ENCODE data around the gene APEH.
"Not testable (repeated sequence)": the region's sequence is repeated elsewhere in the genome, so short reads cannot be mapped to it uniquely, and the experiment has no call there.

The APEH gene

GRCh38 chr3:49694409-49695070 is 20.4 kb downstream of the APEH start:
- DNase-seq = not testable (repeated sequence)

DNA sequence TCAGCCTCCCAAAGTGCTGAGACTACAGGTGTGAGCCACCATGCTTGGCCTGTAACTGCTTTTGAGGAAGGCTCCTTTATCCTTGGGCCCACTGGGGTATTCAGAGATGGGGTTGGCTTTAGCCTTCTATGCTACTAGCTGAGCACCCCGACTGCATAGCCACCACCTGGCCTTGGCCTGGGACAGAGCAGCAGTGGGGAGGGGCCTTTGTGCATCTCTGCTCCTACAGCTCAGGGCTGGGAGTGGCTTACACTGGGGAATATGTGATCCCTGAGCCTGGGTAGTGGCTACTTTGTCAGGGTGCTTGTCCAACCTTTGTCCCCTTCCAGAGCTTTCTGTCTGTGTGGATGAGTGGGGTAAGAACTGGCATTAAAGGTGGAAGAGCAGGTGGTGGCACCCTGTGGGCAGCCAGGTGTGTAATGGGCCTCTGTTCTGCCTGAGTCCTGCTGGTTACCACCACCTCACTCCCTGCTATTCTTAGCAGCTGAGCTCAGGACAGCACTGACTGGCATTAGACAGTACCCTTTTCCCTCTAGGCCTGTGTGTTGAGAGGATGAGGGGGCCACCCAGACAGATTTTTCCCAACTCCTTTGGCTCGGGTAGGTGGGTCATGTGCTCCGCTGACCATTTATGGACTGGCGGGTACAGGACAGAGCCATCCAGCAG is 21.3 kb downstream of the APEH start:
- not testable (repeated sequence) for DNase-seq

- DNase-seq = no peak
Measured at GRCh38 chr3:49699281-49699979, 25.3 kb downstream of the APEH start.

DNA sequence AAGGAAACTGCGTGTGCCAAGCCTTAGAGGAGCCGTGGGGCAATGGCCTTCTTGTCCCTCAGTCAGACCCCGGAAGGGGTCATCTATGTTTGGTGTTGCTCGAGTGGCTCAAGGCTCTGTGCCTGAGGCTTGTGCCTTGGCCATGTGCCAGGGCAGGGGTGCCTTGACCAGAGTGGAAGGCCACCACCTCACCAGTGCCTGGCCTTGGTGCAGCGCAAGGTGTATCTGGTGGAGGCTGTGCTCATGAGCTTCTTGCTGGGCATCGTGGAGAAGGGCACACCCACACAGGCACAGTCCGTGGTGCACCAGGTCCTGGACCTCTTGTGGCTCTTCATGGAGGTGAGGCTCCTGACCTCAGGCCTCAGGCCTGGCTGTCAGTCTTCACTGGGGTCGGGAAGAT is 25.9 kb downstream of the APEH start:
- no peak for DNase-seq

DNA sequence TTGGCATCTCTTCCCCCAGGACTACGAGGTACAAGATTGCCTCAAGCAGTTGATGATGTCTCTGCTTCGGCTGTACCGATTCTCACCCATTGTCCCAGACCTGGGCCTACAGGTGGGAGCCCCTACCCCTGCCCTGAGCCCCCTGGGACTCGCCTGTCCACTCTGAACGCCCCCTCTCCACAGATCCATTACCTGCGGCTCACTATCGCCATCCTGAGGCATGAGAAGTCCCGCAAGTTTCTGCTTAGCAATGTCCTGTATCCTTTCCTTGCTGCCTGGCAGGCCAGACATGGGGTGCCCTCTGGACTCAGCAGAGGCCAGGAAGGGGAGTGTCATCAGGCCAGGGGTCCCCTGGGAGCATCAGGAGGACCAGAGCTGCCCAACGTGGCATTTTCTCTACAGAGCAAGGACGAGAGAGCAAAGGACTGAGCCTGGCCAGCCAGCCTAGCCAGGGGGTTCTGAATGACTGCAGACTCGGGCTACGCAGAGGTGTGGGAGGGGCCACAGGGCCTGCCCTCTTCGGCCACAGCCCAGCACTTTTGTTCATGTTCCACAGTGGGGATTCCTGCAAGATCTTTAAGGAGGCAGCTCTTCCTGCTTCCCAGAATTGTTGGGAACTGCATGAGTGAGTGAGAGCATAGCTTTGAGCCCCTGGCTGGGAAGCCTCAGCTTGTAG is 26.4 kb downstream of the APEH start:
- no peak for DNase-seq

DNA sequence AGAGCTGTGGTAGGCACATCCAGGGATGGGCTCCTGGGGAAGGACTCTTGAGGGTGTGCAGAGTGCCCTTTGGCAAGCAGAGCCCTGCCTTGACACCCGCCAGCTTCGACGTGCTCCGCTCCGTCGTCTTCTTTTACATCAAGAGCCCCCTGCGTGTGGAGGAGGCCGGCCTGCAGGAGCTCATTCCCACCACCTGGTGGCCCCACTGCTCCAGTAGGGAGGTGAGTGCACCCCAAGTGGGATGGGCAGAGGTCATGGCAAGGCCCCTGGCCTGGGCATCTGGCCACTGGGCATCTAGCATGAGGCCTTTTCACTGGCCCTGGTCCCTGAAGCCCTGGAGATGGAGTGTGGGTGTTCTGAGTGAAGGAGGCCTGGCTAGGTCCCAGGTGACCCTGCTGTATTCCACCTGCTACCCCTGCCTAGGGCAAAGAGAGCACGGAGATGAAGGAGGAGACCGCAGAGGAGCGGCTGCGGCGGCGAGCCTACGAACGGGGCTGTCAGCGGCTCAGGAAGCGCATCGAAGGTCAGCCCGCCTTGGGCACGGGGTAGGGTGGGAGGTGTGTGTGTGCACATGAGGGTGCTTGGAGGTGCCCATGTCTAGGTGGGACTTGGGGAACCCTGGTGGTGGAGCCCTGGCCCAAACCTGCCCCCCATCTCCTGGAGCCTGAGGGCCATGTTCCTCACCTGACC is 27.4 kb downstream of the APEH start:
- DNase-seq = no peak

DNA sequence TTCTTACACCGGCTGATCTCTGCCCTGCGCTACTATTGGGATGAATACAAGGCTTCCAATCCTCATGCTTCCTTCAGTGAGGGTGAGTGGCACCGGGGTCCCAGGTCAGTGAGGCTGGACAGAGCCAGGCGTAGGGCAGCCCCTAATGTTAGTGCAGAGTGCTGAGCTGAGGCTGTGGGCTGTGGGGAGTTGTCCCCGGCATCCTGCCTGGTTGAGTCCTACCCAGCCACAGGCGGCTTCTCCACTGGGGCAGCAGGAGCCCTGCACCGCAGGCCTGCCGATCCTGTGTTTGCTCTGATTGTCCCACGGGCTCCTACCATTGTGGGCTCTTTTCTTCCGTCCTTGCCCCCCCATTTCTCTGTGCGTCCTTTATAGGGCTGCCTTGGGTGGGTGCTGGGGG is 28.5 kb downstream of the APEH start:
- no peak for DNase-seq

GRCh38 chr3:49703443-49703927 is 29.3 kb downstream of the APEH start:
- peak; percentile 17 for DNase-seq

DNA sequence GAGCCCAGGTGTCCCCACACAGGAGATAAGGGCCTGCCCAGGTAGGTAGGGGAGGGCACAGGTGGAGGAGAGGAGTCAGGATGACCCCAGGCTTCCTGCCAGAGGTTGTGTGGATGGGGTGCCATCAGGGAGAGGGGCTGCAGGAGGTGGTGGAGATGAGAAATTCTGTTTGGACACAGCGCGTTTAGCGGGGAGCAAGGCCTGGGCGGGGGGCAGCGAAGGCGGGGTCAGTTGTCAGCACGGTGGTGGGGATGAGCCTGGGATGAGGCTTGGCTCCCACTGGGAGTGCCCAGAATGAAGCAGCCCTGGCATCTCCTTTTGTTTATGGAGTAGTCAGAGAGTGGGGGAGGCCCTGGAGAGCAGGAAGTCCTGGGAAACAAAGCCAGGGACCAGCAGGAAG is 29.8 kb downstream of the APEH start:
- DNase-seq = no peak

DNA sequence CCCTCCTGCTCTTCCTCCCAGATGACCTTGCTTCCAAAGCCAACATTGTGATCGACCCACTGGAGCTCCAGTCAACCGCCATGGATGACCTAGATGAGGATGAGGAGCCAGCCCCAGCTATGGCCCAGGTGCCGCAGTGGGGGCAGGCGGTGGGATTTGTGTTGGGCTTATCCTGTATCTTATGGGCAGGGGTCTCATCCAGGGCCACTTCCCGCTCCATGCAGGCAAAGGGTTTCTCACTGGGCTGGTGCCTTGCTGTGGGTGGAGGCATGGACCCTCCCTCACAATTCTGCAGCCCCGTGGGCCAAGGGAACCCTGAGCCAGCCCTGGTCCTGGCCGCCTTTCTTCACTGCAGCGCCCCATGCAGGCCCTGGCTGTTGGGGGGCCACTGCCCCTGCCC is 30.5 kb downstream of the APEH start:
- DNase-seq = no peak

DNA sequence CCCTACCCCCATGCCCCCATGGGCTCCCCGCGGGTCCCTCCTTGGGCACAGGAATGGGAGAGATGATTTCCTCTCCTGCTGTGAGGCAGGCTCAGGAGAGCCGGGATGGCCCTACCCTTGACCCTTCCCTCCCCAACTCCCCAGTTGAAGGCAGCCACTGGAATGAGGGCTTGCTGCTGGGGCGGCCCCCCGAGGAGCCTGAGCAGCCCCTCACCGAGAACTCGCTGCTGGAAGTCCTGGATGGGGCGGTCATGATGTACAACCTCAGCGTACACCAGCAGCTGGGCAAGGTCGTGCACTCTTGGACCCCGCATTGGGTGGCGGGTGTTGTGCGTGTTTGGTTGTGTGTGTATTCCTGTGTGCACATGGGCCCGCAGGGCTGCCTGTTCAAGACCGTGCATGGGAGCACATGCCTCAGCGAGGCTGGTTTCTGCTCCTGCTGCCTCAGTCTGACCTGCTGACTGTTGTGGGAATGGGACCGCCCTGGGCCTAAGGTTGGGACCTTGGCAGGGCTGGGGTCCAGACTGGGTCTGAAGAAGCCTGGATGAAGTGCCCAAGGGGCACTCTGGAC is 31.3 kb downstream of the APEH start:
- no peak for DNase-seq

GRCh38 chr3:49706456-49707112 is 32.4 kb downstream of the APEH start:
- DNase-seq = no peak

DNA sequence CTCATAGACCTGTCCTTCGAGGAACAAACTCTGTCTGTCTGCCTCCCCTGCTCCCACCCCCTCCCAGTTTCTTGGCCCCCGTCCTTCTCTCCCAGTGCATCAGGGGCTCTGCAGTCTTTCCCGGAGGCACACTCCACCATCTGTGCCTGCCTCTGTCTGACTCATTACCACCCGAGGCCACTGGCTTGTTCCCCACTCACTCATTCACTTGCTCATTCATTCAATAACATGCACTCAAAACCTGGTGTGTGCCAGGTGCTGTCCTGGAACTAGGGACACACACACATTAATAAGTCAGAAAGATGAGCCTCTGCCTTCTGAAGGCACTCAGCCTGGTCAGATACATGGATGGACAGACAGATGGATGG is 32.9 kb downstream of the APEH start:
- no peak for DNase-seq

- DNase-seq = no peak
Measured at GRCh38 chr3:49709852-49710251, 35.7 kb downstream of the APEH start.

DNA sequence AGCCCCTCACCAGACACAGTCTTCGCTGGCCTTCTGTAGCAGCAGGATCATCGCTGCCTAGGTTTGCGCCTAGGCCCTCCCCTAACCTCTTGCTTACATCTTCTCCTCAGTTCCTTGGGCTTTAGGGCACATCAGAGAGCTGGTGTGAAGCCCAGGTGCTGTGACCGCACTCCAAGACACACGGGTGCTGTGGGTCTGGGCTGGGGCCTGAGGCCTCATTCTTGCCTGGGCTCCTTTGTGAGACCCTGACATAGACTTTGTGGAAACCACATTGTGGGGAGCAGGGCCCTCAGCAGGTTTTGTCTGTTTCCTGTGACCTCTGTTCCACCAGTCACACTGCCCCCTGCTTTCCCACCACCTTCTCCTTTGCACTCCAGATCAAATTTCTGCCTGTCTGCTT is 37.3 kb downstream of the APEH start:
- no peak for DNase-seq

DNA sequence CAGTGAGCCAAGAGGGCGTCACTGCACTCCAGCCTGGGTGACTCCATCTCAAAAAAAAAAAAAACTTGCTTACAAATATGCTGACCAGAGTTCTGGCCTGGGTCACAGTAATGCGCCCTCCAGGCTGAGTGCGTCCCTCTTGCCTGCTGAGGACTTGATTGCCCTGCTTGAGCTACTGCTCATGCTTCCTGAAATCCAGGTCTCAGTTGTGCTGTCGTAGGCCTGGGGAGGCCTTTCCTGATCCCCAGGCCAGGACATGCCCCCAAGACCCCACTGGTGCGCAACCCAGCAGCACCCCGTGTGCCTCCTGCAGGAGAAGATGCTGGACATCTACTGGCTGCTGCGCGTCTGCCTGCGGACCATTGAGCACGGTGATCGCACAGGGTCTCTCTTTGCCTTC is 38.0 kb downstream of the APEH start:
- no peak for DNase-seq

DNA sequence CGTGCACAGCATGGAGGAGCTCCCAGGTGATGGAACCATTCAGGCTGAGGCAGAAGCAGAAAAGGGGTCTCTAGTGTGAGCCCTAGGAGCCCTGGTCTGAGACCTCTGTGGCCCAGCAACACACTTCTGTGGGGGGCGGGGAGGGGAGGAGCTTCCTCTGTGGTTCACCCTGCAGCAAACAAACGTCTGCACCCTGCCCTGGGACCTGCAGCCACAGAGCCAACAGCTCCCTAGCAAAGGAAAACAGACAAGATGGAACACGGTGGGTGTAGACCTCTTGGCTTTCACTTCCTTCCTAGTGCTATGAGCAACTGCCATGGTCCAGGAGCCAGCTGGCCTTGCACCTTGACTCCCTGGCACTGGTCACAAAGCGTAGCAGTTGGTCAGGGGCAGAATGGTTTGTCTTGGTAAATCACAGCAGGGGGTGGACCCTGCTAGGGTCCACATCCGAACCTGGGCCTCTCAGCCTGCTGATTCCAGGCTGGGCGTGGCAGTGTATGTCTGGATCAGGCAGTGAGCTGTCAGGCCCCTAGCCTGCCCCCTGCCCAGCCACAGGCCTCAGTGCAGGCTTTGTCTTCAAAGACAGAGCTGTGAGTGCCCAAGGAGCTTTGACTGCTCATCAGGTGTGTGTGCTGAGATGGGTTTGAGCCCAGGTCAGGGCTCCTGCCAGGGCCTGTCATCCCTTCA is 38.6 kb downstream of the APEH start:
- no peak for DNase-seq

DNA sequence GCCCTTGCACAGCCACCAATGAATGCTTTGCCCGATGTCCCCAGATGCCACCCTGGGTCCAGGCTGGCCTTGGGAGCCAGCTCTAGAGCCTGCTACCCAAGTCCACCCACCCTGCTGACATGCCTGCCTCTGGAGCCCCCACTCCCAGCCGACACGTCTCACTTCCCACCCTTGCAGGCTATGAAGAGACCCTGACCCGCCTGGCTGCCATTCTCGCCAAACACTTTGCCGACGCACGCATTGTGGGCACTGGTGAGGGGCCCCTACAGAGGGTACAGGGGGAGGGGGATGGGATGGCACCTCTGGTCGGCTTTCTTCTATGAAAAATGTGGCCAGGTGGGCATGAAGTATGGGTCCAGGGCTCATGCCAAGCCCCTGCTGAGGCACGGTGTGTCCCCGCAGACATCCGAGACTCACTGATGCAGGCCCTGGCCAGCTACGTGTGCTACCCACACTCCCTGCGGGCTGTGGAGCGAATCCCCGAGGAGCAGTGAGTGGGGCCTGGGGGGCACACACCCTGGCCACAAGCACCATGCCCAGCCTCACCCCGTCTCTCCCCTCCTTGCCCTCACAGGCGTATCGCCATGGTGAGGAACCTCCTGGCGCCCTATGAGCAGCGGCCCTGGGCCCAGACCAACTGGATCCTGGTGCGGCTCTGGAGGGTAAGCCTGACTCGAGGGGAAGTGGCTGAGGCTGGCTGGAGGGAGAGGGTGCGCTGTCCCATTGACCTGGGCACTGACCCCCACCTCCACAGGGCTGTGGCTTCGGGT is 39.4 kb downstream of the APEH start:
- DNase-seq = no peak

DNA sequence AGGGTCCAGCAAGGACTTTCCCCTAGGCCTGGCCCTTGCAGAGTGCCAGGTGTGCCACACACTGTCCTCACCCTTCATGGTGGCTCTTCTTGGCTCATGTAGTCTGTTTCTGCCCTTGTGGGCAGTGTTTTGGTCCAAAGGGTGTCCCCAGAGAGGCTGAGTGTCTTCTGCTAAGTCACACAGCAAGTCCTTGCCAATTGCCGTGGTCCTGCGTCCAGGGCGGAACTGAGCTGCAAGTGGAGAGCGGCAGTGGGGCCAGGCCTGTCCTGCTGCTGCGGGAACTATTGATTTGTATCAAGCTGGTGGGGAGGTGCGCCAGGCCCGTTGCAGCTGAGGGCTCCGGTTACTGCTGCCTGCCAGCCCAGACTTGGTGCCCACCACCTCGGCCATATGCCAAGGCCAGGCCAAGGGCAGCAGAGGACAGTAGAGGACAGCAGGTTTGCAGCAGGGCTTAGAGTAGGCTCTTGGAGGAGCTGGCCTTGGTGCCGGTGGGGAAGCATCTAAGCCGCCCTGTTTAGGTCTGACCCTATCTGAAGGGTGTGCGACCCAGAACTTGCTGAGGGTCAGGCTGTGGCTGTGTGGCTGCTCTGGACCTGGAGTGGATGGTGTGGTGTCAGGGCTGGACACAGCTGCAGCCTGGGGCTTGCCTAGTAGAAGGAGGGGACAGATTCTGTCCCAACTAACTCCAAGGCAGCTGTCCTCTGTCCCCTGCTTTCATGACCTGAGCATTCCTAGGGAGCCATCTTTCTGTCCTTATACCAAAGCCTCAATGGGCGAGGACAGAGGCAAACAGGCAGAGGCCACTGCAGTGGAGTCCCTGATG is 40.8 kb downstream of the APEH start:
- DNase-seq = no peak

GRCh38 chr3:49715611-49716121 is 41.5 kb downstream of the APEH start:
- no peak for DNase-seq
